Right lobe of liver (tissue), 4 donors: ENCODE measurements around the gene EGFLAM.

Experiments used
- POLR2A ChIP-seq: fragments of 450-650 bp; IDR thresholded peaks from one replicate; pipeline ENCODE4 v1.6.1; 2017; ENCODE audit warnings: antibody characterized with exemption, mild to moderate bottlenecking
- TF ChIP-seq, protein P1 (sequence below), 4 donors: fragments of 200-600 bp in 3 of 4; fragments of 450-650 bp in 1 of 4; IDR thresholded peaks; one replicate each; pipeline versions ENCODE4 v1.5.1 to v1.8.0; 2016 to 2022; ENCODE audit warnings: antibody characterized with exemption in 4 of 4, mild to moderate bottlenecking in 2 of 4
- donor health status: DM: no; HTN: no; CAD: no.
- donor health status: DM: no; HTN: no; CAD: no.
- donor health status: DM: no; HTN: yes; CAD: no.

DNA sequence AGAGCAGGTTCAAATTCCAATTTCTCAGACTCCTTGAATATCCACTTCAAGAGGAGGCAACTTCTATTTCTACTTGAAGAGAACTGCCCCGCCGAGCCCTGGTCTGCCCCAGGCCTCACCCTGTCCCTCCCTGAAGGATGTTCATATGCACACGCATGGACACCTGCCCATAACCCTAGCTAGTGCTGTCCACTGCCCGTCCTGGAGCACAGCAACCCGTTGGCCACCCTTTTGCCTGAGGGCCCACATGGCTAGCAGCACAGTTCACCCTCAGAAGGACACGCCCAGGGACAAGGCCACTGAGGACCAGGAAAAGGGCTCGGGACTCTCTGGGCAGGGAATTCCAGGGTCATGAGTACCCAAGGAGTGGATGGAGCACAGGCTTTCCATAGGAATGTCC is 63.6 kb downstream of the EGFLAM start:
- TF ChIP-seq, protein P1, sequence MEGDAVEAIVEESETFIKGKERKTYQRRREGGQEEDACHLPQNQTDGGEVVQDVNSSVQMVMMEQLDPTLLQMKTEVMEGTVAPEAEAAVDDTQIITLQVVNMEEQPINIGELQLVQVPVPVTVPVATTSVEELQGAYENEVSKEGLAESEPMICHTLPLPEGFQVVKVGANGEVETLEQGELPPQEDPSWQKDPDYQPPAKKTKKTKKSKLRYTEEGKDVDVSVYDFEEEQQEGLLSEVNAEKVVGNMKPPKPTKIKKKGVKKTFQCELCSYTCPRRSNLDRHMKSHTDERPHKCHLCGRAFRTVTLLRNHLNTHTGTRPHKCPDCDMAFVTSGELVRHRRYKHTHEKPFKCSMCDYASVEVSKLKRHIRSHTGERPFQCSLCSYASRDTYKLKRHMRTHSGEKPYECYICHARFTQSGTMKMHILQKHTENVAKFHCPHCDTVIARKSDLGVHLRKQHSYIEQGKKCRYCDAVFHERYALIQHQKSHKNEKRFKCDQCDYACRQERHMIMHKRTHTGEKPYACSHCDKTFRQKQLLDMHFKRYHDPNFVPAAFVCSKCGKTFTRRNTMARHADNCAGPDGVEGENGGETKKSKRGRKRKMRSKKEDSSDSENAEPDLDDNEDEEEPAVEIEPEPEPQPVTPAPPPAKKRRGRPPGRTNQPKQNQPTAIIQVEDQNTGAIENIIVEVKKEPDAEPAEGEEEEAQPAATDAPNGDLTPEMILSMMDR (IDR thresholded peaks at IDR 0.05), result no peak
- no peak for TF ChIP-seq POLR2A
